VCaP (cell line): Measurements from ENCODE around the gene ANGPTL1.

Experiments used
- H3K27ac ChIP-seq: fragments of 450-650 bp; 2 replicates; pipeline ENCODE4 v1.5.1; 2017
- TF ChIP-seq, protein P1 (sequence below): fragments of 450-650 bp; conservative IDR thresholded peaks from 2 replicates; pipeline ENCODE4 v1.5.1; 2017; ENCODE audit warnings: mild to moderate bottlenecking, moderate library complexity

ANGPTL1 gene

DNA sequence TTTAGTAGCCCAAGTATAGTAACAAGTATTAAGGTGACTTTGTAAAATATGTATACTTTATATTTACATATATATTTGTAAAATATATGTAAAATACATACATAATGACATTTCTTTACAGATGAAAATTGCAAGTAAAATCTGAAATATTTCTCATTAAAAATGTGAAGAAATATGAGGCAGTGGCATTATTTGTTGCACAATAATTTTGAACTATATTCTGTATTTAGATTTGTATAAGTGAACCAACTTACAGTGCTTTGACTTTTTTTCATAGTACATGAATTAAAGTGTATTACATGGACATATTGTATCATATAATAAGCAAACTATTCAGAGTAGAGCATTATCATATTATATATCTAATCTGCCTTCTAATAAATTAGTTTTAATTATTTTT, 60.3 kb downstream of the ANGPTL1 start:
- TF ChIP-seq, protein P1, sequence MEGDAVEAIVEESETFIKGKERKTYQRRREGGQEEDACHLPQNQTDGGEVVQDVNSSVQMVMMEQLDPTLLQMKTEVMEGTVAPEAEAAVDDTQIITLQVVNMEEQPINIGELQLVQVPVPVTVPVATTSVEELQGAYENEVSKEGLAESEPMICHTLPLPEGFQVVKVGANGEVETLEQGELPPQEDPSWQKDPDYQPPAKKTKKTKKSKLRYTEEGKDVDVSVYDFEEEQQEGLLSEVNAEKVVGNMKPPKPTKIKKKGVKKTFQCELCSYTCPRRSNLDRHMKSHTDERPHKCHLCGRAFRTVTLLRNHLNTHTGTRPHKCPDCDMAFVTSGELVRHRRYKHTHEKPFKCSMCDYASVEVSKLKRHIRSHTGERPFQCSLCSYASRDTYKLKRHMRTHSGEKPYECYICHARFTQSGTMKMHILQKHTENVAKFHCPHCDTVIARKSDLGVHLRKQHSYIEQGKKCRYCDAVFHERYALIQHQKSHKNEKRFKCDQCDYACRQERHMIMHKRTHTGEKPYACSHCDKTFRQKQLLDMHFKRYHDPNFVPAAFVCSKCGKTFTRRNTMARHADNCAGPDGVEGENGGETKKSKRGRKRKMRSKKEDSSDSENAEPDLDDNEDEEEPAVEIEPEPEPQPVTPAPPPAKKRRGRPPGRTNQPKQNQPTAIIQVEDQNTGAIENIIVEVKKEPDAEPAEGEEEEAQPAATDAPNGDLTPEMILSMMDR = no peak
- no peak overlapping the region for H3K27ac ChIP-seq

DNA sequence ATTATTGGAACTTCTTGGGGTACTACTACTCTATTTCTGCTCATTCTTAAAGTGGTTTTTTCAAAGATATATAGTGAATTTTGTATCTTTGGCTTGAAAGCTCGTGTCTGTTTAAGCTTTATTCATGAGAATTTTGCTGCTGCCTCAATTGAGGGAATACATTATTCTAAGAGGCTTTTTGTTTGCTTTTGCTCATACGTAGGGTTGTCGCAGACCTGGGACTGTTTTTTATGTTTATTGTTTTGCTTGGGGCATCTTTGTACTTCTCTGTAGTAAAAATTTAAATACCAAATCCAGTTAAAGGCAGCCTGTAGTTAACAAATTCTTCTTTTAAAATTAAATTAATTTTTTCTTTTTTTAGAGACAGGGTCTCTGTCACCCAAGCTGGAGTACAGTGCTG, 62.3 kb downstream of the ANGPTL1 start:
- no peak overlapping the region for H3K27ac ChIP-seq
- TF ChIP-seq, protein P1 = no peak

DNA sequence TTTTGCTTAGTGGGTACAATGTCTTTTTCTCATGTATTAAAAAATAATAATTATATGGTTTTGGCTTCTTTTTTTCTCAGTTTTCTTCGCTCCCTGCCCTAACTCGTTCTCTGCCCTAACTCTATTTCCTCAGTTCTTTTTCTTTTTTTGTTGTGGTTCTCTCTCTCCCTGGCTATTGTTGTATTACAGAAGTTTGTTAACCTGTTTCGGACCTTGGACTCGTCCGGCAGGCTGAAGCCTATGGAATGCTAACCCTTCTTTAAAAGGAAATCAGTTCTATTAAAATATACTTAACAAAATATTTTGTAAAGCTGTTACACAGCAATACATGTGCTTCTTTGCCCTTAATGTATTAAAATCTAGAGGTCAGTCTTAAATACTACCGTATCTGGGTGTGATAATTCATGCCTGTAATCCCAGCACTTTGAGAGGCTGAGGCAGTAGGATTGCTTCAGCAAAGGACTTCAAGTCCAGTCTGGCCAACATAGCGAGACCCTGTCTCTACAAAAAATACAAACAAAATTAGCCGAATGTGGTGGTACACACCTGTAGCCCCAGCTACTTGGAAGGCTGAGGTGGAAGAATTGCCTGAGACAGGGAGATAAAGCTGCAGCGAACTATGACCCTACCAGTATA, 64.1 kb downstream of the ANGPTL1 start:
- TF ChIP-seq, protein P1 = no peak
- H3K27ac ChIP-seq = no peak overlapping the region

DNA sequence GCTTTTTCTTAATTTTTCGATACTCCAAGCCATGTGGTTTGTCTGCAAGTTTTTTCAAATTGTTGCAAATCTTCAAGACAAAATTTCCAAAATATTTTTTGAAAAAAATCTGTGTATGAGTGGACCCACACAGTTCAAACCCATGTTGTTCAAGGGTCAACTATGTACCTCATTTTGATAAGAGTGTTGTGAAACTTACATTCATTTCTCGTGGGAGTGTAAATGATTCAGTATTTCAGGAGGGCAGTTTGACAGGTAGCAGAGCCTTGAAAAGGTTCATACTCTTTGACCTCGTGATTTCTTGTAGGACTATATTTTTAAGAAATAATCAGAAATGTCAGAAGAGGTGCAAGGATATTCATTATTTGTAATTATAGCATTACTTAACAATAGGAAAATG, 68.0 kb downstream of the ANGPTL1 start:
- TF ChIP-seq, protein P1 = no peak
- H3K27ac ChIP-seq = no peak overlapping the region
